ENCODE measurements around the gene LMF1.

Gene LMF1

GRCh38 chr16:970766-971581, at the start of gene LMF1:
TSS of gene LMF1 (minus strand) at chr16:970984. CDS start at chr16:970980, 4 bp downstream.
- peak; percentile 97 for DNase-seq (ENCODE audit: low read depth, low spot score)

DNA sequence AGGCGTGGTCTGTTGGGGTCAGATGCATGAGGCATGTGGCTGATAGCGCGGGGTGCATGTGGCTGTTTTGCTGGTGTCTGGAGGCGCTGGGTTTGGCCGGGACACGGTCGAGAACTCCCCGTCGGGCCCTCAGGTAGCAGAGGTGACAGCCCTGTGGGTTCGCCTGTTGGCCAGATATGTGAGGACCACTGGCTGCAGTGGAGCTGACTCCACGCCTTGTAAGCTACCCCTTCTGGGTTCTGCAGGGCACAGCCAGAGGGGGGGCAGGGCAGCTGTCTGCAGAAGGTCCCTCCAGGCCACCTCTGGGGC, 49.3 kb upstream of the LMF1 start:
- no peak for DNase-seq (ENCODE audit: low read depth, low spot score)

- DNase-seq (ENCODE audit: low read depth, low spot score): peak; percentile 95
Observed at GRCh38 chr16:1019231-1020090, 48.7 kb upstream of the LMF1 start.

DNA sequence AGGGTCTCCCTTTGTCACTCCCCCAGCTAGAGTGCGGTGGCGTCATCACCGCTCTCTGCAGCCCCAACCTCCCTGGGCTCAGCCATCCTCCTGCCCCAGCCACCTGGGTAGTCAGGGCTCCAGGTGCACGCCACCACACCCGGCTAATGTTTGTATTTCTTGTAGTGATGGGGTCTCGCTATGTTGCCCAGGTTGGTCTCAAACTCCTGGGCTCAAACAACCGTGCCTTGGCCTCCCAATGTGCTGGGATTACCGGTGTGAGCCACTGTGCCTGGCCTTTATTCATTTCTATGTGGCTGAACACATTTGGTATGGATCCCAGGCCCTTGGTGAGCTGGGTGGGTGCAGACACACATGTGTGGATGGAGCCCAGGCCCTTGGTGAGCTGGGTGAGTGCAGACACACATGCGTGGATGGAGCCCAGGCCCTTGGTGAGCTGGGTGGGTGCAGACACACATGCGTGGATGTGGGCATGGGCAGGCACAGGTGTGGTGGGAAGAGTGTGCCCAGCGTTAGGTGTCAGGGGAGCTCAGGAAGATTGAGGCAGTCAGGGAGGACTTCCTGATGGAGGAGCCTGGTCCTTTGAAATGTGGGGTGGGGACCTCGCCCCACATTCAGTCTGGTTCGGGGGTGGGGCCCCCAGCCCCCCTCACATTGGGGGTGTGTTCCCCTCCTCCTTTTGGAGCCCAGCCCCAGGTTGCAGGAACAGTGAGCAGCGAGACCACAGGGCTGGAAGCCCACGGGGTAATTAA, 47.8 kb upstream of the LMF1 start:
- DNase-seq (ENCODE audit: low read depth, low spot score): no peak

- DNase-seq (ENCODE audit: low read depth, low spot score): peak; percentile 50
Observed at GRCh38 chr16:1014771-1015495, 44.1 kb upstream of the LMF1 start.

DNA sequence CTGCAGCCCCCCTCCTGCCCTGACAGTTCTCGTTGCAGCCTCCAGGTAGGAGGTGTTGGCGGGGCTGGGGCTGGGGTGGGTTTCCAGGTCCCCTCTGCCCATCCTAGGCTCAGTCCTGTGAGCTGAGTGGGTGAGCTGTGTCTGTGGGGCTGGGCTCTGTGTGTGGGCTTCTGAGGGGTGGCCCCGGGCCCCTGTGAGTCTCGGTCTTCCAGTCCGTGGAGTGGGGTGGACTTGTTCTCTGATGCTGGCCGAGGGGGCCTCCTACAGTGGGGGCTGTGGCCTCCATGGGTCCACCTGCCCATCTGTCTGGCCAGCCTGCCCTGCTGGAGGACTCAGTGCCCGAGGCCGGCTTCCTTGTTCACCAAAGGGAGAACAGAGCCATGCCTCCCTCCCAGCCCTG, 43.4 kb upstream of the LMF1 start:
- DNase-seq (ENCODE audit: low read depth, low spot score): no peak

DNA sequence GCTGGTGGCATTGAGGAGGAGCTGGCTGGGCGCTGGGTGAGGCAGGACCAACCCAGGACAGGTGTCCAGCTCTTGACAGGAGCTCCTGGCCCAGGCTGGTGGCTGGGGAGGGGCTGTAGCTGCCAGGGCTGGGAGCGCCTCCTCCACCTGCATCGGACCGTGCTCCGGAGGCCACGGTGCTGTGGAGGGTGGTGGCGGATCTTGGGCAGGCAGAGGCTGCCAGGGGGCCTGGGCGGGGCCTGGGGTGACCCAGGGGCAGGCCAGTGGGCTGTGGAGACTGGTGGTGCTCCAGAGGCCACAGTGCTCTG, 42.8 kb upstream of the LMF1 start:
- no peak for DNase-seq (ENCODE audit: low read depth, low spot score)

- no peak for DNase-seq (ENCODE audit: low read depth, low spot score)
Observed at GRCh38 chr16:1012722-1013592, 42.2 kb upstream of the LMF1 start.

GRCh38 chr16:1012135-1012534, 41.4 kb upstream of the LMF1 start:
- DNase-seq (ENCODE audit: low read depth, low spot score): no peak

- no peak for DNase-seq (ENCODE audit: low read depth, low spot score)
Observed at GRCh38 chr16:1011316-1012082, 40.7 kb upstream of the LMF1 start.

DNA sequence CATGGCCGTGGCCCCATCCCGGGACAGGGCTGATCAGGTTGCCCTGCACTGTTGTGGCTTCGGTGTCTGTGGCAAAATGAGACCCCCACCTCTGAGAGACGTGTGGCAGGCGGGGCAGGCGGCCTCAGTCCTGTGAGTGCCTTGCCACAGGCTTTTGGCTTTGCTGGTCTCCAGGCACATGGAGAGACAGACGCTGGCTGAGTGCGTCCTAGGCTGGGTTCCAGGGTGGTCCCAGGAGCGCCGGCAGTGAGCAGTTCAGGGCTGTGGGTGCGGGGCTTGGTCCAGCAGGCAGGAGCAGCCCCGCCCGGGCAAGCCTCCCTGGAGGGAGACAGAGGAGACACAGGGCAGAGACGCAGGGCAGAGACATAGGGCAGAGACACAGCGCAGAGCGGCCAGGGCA, 40.0 kb upstream of the LMF1 start:
- no peak for DNase-seq (ENCODE audit: low read depth, low spot score)

DNA sequence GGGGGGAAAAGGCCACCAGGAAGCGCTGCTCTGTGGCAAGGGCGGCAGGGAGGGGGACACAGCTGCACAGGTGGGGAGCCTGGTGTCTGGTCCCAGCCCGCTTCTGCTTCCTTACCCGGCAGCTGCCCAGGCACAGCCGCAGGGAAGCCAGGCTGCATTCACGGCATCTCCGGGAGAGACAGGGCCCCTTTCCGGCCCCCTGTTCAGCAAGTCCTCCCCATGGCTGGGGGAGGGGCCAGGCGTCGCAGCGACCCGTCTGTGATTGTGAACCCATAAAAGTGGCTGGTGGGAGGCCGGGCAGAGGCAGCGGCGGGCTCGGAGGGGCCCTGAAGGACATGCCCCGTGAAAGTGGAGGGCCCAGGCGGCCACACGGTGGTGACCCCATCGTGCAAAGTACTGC, 39.5 kb upstream of the LMF1 start:
- no peak for DNase-seq (ENCODE audit: low read depth, low spot score)

GRCh38 chr16:1009358-1010150, 38.8 kb upstream of the LMF1 start:
- DNase-seq (ENCODE audit: low read depth, low spot score): no peak

DNA sequence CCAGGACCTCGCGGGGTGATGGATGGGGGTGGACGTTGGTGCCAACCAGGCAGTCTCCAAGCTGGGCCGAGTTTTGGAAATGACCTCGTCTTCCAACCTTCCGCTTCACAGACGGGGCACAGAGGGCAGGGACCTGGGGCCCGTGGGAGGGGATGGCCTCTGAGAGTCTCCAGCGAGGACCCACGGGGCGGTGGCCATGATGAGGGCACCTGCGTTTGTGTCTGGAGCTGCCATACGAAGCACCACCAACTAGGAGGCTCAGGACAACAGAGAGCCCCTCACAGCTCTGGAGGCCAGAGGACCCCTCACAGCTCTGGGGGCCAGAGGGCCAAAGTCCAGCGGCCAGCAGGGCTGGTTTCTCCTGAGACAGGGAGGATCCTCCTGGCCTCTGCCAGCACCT, 37.3 kb upstream of the LMF1 start:
- no peak for DNase-seq (ENCODE audit: low read depth, low spot score)

GRCh38 chr16:1007284-1007850, 36.6 kb upstream of the LMF1 start:
- DNase-seq (ENCODE audit: low read depth, low spot score): no peak

DNA sequence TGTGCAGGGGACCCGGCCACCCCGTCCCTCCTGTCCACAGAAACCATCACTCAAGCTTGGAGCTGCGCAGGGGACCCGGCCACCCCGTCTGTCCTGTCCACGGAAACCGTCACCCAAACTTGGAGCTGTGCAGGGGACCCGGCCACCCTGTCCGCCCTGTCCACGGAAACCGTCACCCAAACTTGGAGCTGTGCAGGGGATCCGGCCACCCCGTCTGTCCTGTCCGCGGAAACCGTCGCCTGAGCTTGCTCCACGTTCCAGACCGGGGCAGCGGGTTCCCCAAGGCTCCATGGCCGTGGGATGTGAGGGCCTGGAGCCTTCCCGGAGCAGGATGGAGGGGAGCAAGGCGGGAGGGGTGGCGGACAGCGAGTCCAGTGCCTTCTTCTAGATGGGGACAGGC, 36.0 kb upstream of the LMF1 start:
- DNase-seq (ENCODE audit: low read depth, low spot score): no peak

GRCh38 chr16:1005286-1005685, 34.5 kb upstream of the LMF1 start:
- DNase-seq (ENCODE audit: low read depth, low spot score): no peak

DNA sequence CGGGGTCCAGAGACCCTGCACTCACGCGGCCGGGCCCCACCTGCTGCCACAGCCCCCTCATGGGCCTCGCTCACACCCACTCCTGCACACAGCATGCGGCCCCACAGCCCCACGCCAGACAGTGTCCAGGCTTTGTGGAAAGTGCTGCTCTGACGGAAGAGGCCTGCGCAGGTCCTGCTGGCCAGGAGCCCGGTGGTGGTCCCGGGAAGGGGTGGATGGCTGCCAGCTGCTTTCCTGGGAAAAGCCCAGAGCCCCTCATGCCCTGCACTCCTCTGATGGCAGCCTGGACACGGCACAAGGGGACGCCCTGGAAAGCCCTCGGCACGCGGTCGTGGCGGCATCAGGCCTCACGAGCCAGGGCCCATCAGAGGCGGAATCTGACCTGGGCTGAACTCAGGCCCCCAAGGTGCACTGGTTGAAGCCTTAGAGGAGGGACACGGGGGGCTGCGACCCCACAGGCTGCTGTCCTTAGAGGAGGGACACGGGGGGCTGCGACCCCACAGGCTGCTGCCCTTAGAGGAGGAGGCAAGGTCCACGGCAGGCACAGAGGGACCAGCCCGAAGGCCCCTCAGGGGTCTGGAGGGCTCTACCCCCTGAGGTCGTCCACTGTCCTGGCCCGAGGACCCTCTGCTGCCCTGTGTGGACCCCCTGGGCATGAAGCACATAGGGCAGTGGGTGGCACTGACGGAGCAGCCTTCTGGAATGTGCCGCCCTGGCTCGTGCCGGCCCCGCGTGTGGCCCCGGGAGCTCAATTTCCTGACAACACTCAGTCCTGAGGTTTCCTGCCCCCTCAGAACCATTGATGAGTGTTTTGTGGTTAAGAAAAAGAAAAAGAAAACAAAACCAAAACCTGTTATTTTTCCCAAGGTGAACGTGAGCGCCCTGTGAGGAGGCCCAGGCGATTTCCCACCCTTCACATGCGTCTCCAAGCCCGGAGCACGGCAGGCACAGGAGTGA, 32.9 kb upstream of the LMF1 start:
- DNase-seq (ENCODE audit: low read depth, low spot score): peak; percentile 69

All from astrocyte of the hippocampus (primary cell).